Ishikawa (cell line): Measurements from ENCODE around the gene TBPL1.

Experiments used
- CEBPB ChIP-seq: IDR thresholded peaks from 2 replicates; pipeline ENCODE4 v1.6.1; 2012
- EGR1 ChIP-seq: IDR thresholded peaks from 2 replicates; pipeline ENCODE4 v1.6.1; 2012
- EP300 ChIP-seq: IDR thresholded peaks from 2 replicates; pipeline ENCODE4 v1.6.1; 2012; ENCODE audit warnings: borderline replicate concordance
- FOXM1 ChIP-seq: IDR thresholded peaks from 2 replicates; pipeline ENCODE4 v1.6.1; 2012; ENCODE audit warnings: low read depth, borderline replicate concordance
- MAX ChIP-seq: IDR thresholded peaks from 2 replicates; pipeline ENCODE4 v1.6.1; 2012
- RAD21 ChIP-seq: IDR thresholded peaks from 2 replicates; pipeline ENCODE4 v1.6.1; 2012; ENCODE audit warnings: low read depth
- TAF1 ChIP-seq: IDR thresholded peaks from 2 replicates; pipeline ENCODE4 v1.6.1; 2012; ENCODE audit warnings: low read depth, mild to moderate bottlenecking
- YY1 ChIP-seq: IDR thresholded peaks from 2 replicates; pipeline ENCODE4 v1.6.1; 2012; ENCODE audit warnings: low read depth
- TF ChIP-seq, protein P1 (sequence below): IDR thresholded peaks from 2 replicates; pipeline ENCODE4 v1.6.1; 2012; ENCODE audit warnings: low read depth, mild to moderate bottlenecking

DNA sequence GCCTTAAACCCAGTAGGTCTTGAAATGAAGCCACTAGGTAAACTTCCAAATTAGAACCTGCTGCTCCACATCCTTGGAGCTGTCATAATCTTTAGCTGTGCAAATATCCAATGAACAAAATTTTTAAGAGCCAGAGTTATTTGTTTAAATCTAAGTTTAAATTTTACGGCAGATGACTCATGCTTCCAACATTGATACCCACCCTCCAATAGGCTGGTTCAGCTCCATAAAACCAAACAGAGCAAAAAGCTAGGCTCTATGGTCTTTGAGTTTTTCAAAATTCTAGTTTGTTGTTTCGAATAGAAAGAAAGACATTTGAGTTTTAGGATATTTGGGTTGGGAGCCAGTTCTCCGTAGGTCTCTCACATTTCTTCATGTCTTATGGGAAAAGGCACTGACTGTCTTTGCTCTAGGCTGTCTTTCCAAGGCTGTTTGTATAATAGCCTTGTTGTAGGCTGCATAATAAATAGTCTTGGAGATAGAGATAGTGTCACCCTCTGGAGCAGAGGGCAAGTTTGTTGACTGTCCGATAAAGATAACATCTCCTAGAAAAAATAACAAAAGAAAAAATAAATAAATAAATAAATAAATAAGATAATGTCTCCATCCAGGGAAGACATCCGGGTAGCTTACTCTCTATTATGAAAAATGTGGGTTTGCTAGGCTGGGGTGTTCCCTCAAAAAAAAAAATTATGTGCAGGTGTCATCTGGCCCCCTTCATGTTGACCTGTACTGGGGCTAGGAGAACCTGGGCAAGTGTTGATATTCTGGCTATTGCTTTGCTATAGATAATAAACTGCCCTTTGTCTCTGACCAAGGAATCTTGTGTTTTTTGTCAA, 62.9 kb downstream of the TBPL1 start:
- TF ChIP-seq EP300 (no peak), RAD21 (no peak), MAX (no peak), CEBPB (no peak), TAF1 (no peak), EGR1 (no peak), FOXM1 (no peak), YY1 (no peak)
- TF ChIP-seq, protein P1, sequence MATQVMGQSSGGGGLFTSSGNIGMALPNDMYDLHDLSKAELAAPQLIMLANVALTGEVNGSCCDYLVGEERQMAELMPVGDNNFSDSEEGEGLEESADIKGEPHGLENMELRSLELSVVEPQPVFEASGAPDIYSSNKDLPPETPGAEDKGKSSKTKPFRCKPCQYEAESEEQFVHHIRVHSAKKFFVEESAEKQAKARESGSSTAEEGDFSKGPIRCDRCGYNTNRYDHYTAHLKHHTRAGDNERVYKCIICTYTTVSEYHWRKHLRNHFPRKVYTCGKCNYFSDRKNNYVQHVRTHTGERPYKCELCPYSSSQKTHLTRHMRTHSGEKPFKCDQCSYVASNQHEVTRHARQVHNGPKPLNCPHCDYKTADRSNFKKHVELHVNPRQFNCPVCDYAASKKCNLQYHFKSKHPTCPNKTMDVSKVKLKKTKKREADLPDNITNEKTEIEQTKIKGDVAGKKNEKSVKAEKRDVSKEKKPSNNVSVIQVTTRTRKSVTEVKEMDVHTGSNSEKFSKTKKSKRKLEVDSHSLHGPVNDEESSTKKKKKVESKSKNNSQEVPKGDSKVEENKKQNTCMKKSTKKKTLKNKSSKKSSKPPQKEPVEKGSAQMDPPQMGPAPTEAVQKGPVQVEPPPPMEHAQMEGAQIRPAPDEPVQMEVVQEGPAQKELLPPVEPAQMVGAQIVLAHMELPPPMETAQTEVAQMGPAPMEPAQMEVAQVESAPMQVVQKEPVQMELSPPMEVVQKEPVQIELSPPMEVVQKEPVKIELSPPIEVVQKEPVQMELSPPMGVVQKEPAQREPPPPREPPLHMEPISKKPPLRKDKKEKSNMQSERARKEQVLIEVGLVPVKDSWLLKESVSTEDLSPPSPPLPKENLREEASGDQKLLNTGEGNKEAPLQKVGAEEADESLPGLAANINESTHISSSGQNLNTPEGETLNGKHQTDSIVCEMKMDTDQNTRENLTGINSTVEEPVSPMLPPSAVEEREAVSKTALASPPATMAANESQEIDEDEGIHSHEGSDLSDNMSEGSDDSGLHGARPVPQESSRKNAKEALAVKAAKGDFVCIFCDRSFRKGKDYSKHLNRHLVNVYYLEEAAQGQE: no peak
